K562 (cell line): ENCODE measurements around the gene ATP7B. TPM values are rescaled to one million over a fixed set of nuclear protein-coding genes. Genes with fewer than 3 reads are reported as not detected.

Experiments used
- ATAC-seq: fragments of 200-7000 bp; cut with Tn5 transposase; 3 replicates; pipeline ENCODE4 v1.9.1; 2020; ENCODE audit warnings: moderate library complexity
- BruUV-seq: library from RNA; stranded (reverse); fragments of 400-500 nt; replicated peaks from 2 replicates; lab custom pipeline; 2021; lab: Mats Ljungman, UMichigan
- CTCF ChIA-PET: fragments of 300-600 bp; formaldehyde crosslinking; extraction: SDS; loops from one replicate; lab custom pipeline; 2021; ENCODE audit warnings: low intra/inter-chr PET ratio; lab: Yijun Ruan, JAX
- POLR2A ChIA-PET: fragments of 300-600, 350-650 bp; sonication (Branson Sonifier 250); formaldehyde crosslinking; extraction: SDS; loops from one replicate; lab custom pipeline; 2021; ENCODE audit warnings: antibody characterized with exemption, inconsistent platforms; lab: Yijun Ruan, JAX
- DNase-seq, 4 experiments: peaks; one replicate each; pipeline versions ENCODE4 v3.0.0 to v3.0.0-alpha.2; 2011 to 2018; ENCODE audit warnings: low spot score in 3 of 4, mixed read lengths in 3 of 4; ENCODE audit errors: extremely low read depth in 1 of 4
- FAIRE-seq: peaks from 2 replicates; lab custom pipeline; 2011; peaks lifted over from hg19 to GRCh38; lab: Jason Lieb, UNC
- H2AFZ ChIP-seq: 2 replicates; pipeline ENCODE4 v1.6.0; 2011; ENCODE audit warnings: low read depth, low read length, control low read depth, inconsistent platforms
- H3K27ac ChIP-seq: fragments of 200-600 bp; 3 replicates; pipeline ENCODE4 v1.8.0; 2011; ENCODE audit warnings: low read depth, mild to moderate bottlenecking, control low read depth, inconsistent platforms, low read length, moderate library complexity, mixed read lengths; ENCODE audit errors: extremely low read depth
- H3K27me3 ChIP-seq, 2 experiments: fragments of 300-600 bp in 1 of 2; 2 replicates in 1 of 2; 3 replicates in 1 of 2; pipeline versions ENCODE4 v1.6.0 to v1.8.0; 2011; ENCODE audit warnings: inconsistent platforms in 2 of 2, low read length in 2 of 2, mild to moderate bottlenecking in 1 of 2, mixed read lengths in 1 of 2, moderate library complexity in 1 of 2; ENCODE audit not compliant: control insufficient read depth in 2 of 2, insufficient read depth in 2 of 2
- H3K36me3 ChIP-seq: fragments of 300-600 bp; 3 replicates; pipeline ENCODE4 v1.8.0; 2011; ENCODE audit warnings: mild to moderate bottlenecking, low read length, inconsistent platforms; ENCODE audit not compliant: control insufficient read depth, insufficient read depth
- H3K4me1 ChIP-seq, 2 experiments: fragments of 200-600 bp in 1 of 2; replicated peaks in 1 of 2; 2 replicates in 1 of 2; 3 replicates in 1 of 2; pipeline versions ENCODE4 v1.5.1 to v1.8.0; 2011; ENCODE audit warnings: inconsistent platforms in 2 of 2, low read length in 2 of 2, mild to moderate bottlenecking in 1 of 2, mixed read lengths in 1 of 2, moderate library complexity in 1 of 2; ENCODE audit not compliant: control insufficient read depth in 2 of 2, insufficient read depth in 2 of 2
- H3K4me2 ChIP-seq: 2 replicates; pipeline ENCODE4 v1.6.1; 2011; ENCODE audit warnings: low read length, control low read depth, inconsistent platforms, mixed read lengths; ENCODE audit not compliant: insufficient read depth
- H3K4me3 ChIP-seq: fragments of 200-600 bp; sonication (generic), shearing (Covaris generic); 2 replicates; pipeline ENCODE4 v1.5.1; 2016; ENCODE audit warnings: control low read depth, inconsistent platforms
- H3K79me2 ChIP-seq: fragments of 200-600 bp; 3 replicates; pipeline ENCODE4 v1.8.0; 2011; ENCODE audit warnings: low read length, inconsistent platforms; ENCODE audit not compliant: control insufficient read depth, insufficient read depth
- H3K9ac ChIP-seq, 2 experiments: 2 replicates each; pipeline versions ENCODE4 v1.6.0 to v1.6.1; 2011; ENCODE audit warnings: low read depth in 2 of 2, low read length in 2 of 2, control low read depth in 1 of 2, inconsistent platforms in 1 of 2, mild to moderate bottlenecking in 1 of 2, mixed read lengths in 1 of 2; ENCODE audit not compliant: insufficient read depth in 1 of 2
- H3K9me1 ChIP-seq: one replicate; pipeline ENCODE4 v1.6.0; 2011; ENCODE audit warnings: inconsistent platforms, mild to moderate bottlenecking, low read length, moderate library complexity; ENCODE audit not compliant: control insufficient read depth, insufficient read depth
- H3K9me3 ChIP-seq: replicated peaks from 2 replicates; pipeline ENCODE4 v1.5.1; 2011; ENCODE audit warnings: low read depth, low read length, inconsistent platforms; ENCODE audit not compliant: control insufficient read depth, insufficient read depth
- H4K20me1 ChIP-seq: replicated peaks from 2 replicates; pipeline ENCODE4 v1.6.1; 2011; ENCODE audit warnings: low read length, inconsistent platforms, mixed read lengths; ENCODE audit not compliant: control insufficient read depth, insufficient read depth
- SAFB ChIP-seq: fragments of 200-400 bp; formaldehyde crosslinking; IDR thresholded peaks from 2 replicates; pipeline ENCODE4 v1.6.1; 2017; ENCODE audit warnings: low read depth, low read length, borderline replicate concordance
- WGBS: fragments of 100-300 bp; shearing (Covaris generic); methylation state at CpG from one replicate; pipeline ENCODE4 v1.1.6; 2016; ENCODE audit warnings: low coverage, mixed read lengths; ENCODE audit not compliant: insufficient coverage; ENCODE audit errors: missing lambda C conversion rate; 5-methylcytosine and 5-hydroxymethylcytosine counted together
- in situ Hi-C: fragments of 300-500 bp; cut with MboI; formaldehyde crosslinking; loops from 4 replicates; pipeline ENCODE4 v1.15.0; 2018; ENCODE audit warnings: inconsistent platforms, mixed read lengths
- intact Hi-C: fragments of 100-400 bp; cut with micrococcal nuclease; formaldehyde crosslinking; loops from 2 replicates; pipeline ENCODE4 v1.14.2; 2022
- polyA plus RNA-seq, 8 experiments: library from polyadenylated mRNA; depleted of rRNA in 4 of 8; stranded (reverse) in 5 of 8; unstranded in 3 of 8; fragments of >200 nt; fragmentation: Nextera tagmentation in 2 of 8; fragmentation: Illumina TruSeq in 1 of 8; extraction: Ambion mirVana in 2 of 8; extraction: Trizol in 1 of 8; gene quantifications; 2 replicates each; pipeline versions ENCODE4 v1.2.1 to v1.2.3, GENCODE V29; 2011 to 2014; ENCODE audit warnings: inconsistent platforms in 1 of 8, missing spikeins in 1 of 8
- total RNA-seq, 7 experiments: library from RNA; depleted of rRNA in 6 of 7; stranded (reverse); fragments of >200 nt in 6 of 7; fragmentation: Illumina TruSeq in 2 of 7; extraction: Trizol in 2 of 7; gene quantifications; 2 replicates each; pipeline versions ENCODE4 v1.2.1 to v1.2.3, GENCODE V29; 2011 to 2021; ENCODE audit warnings: low replicate concordance in 1 of 7
- TF ChIP-seq, protein P1 (sequence below), 2 experiments: fragments of 450-650 bp in 1 of 2; sonication (generic) in 1 of 2; formaldehyde crosslinking in 1 of 2; IDR thresholded peaks; 2 replicates each; pipeline versions ENCODE4 v1.7.1 to v1.9.0; 2016 to 2022; ENCODE audit warnings: inconsistent platforms in 1 of 2, mild to moderate bottlenecking in 1 of 2, missing genetic modification reagents in 1 of 2

ATP7B gene
- total and polyA plus RNA-seq, 9 of the 15 experiments (the other 6 are each of a cell fraction or from before 2014, with no cell fraction given), result 1.1 to 20.4 (median 8.5) TPM

DNA sequence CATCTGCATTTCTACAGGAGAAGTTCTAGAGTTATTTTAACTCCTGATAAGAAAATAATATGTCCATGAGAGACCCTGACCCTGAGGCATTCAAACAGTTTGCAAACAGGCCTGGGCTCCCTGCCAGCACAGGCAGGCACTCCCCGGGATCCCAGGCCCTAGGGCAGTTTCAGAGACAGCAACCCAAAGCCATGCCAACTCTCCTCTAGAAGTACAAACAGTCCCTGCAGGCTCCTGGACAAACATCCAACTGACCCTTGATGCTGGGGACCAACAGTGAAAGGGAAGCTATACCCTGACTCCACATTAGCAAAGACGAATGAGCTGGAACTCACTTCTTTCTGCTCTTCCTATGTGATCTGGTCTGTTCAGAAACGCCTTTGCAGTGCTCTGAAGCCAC, 104.7 kb downstream of the ATP7B start:
- no peak for TF ChIP-seq SAFB
- no TSS peak for BruUV-seq
- POLR2A ChIA-PET, result no interaction called here
- H2AFZ ChIP-seq, result no peak overlapping the region
- no peak overlapping the region for H3K4me2 ChIP-seq
- ATAC-seq, result no peak
- in situ Hi-C loops (no loop called here), intact Hi-C loops (no loop called here)
- CTCF ChIA-PET, result no interaction called here
- H3K27ac ChIP-seq, result no peak overlapping the region
- no peaks in the 10 kb centered on the region for H3K36me3 ChIP-seq
- H3K27me3 ChIP-seq, result no peaks in the 10 kb centered on the region
- WGBS, result 78% methylated on average over 2 of the region's 3 CpGs
- peaks cover 2% of the 10 kb centered on the region in 2 experiments; a peak in 1 of 5 replicates for H3K4me1 ChIP-seq
- H3K9ac ChIP-seq, result no peak overlapping the region
- no peaks in the 10 kb centered on the region for H3K79me2 ChIP-seq
- no peaks in the 10 kb centered on the region for H3K9me3 ChIP-seq
- no peak for FAIRE-seq
- no peak for DNase-seq
- H3K9me1 ChIP-seq, result no peaks in the 10 kb centered on the region
- no peaks in the 10 kb centered on the region for H4K20me1 ChIP-seq
- H3K4me3 ChIP-seq, result no peak overlapping the region

DNA sequence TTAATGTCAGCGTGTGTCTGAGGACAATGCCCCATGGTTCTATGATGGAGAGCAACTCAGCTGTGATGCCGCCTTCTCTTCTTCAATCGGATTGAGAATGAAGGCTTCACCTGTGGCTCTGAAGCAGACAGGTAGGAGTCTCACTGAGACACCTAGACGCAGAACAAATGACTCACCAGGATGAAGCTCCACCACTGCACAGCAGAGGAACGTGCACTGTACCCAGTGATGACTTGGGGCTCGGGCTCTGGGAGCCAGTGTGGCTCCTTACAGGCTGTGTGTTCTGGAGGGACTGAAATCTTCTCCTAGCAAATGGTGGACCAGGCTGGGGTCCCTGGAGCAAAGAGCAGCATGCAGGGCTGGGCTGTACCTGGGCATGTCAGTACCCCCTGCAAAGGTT, 105.5 kb downstream of the ATP7B start:
- Histone ChIP-seq H3K4me3 (no peak overlapping the region), H3K36me3 (no peaks in the 10 kb centered on the region), H3K79me2 (no peaks in the 10 kb centered on the region), H3K27ac (no peak overlapping the region), H3K9me1 (no peaks in the 10 kb centered on the region), H3K9ac (no peak overlapping the region), H3K27me3 (no peaks in the 10 kb centered on the region)
- FAIRE-seq (no peak), ATAC-seq (no peak), DNase-seq (no peak)
- CTCF ChIA-PET, result no interaction called here
- POLR2A ChIA-PET, result no interaction called here
- WGBS, result 75% methylated on average over 4 of the region's 6 CpGs
- in situ Hi-C loops, result no loop called here
- intact Hi-C loops, result no loop called here
- TF ChIP-seq, protein P1, sequence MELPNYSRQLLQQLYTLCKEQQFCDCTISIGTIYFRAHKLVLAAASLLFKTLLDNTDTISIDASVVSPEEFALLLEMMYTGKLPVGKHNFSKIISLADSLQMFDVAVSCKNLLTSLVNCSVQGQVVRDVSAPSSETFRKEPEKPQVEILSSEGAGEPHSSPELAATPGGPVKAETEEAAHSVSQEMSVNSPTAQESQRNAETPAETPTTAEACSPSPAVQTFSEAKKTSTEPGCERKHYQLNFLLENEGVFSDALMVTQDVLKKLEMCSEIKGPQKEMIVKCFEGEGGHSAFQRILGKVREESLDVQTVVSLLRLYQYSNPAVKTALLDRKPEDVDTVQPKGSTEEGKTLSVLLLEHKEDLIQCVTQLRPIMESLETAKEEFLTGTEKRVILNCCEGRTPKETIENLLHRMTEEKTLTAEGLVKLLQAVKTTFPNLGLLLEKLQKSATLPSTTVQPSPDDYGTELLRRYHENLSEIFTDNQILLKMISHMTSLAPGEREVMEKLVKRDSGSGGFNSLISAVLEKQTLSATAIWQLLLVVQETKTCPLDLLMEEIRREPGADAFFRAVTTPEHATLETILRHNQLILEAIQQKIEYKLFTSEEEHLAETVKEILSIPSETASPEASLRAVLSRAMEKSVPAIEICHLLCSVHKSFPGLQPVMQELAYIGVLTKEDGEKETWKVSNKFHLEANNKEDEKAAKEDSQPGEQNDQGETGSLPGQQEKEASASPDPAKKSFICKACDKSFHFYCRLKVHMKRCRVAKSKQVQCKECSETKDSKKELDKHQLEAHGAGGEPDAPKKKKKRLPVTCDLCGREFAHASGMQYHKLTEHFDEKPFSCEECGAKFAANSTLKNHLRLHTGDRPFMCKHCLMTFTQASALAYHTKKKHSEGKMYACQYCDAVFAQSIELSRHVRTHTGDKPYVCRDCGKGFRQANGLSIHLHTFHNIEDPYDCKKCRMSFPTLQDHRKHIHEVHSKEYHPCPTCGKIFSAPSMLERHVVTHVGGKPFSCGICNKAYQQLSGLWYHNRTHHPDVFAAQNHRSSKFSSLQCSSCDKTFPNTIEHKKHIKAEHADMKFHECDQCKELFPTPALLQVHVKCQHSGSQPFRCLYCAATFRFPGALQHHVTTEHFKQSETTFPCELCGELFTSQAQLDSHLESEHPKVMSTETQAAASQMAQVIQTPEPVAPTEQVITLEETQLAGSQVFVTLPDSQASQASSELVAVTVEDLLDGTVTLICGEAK (IDR thresholded peaks at IDR 0.05), result no peak
- TF ChIP-seq, protein P1 (CRISPR knock-in tag; IDR thresholded peaks at IDR 0.05), result no peak
- TF ChIP-seq, all 486 proteins: peak for 0
- H3K4me1 ChIP-seq, result peaks cover 3 to 4% of the 10 kb centered on the region in 2 experiments; a peak in 2 of 5 replicates
- no TSS peak for BruUV-seq
- no peak overlapping the region for H2AFZ ChIP-seq
- no peak overlapping the region for H3K4me2 ChIP-seq
- H3K9me3 ChIP-seq, result no peaks in the 10 kb centered on the region
- no peaks in the 10 kb centered on the region for H4K20me1 ChIP-seq
